Neutrophil (primary cell): ENCODE measurements around the gene SERPINB6.
A peak's percentile ranks its signal among the peaks of the same experiment; 100 is the strongest.

Experiments used
- H3K27ac ChIP-seq: fragments of 200-600 bp; sonication (generic); 2 replicates; pipeline ENCODE4 v1.5.1; 2016; ENCODE audit warnings: mild to moderate bottlenecking, moderate library complexity
- H3K27me3 ChIP-seq: fragments of 200-600 bp; sonication (generic); 2 replicates; pipeline ENCODE4 v1.6.0; 2016; ENCODE audit warnings: mild to moderate bottlenecking
- H3K36me3 ChIP-seq: fragments of 200-600 bp; sonication (generic); 2 replicates; pipeline ENCODE4 v1.5.1; 2017
- H3K4me1 ChIP-seq, 2 experiments: fragments of 200-600 bp in 1 of 2; sonication (generic) in 1 of 2; 1 replicate in 1 of 2; 2 replicates in 1 of 2; pipeline versions ENCODE4 v1.5.1 to v1.6.1; 2013 to 2016; ENCODE audit warnings: low read depth in 1 of 2, low read length in 1 of 2, mild to moderate bottlenecking in 1 of 2, moderate library complexity in 1 of 2; ENCODE audit not compliant: control insufficient read depth in 1 of 2, insufficient read depth in 1 of 2
- H3K4me3 ChIP-seq, 2 experiments: fragments of 200-600 bp in 1 of 2; sonication (generic) in 1 of 2; 1 replicate in 1 of 2; 2 replicates in 1 of 2; pipeline ENCODE4 v1.5.1; 2013 to 2016; ENCODE audit warnings: low read depth in 1 of 2, low read length in 1 of 2, mild to moderate bottlenecking in 1 of 2, moderate library complexity in 1 of 2
- H3K9me3 ChIP-seq: fragments of 200-600 bp; sonication (generic); 2 replicates; pipeline ENCODE4 v1.5.1; 2016
- CTCF ChIP-seq: fragments of 200-600 bp; sonication (generic); IDR thresholded peaks from 2 replicates; pipeline ENCODE4 v1.5.1; 2016; ENCODE audit warnings: antibody characterized with exemption

SERPINB6 gene

GRCh38 chr6:2971420-2972218 lies at the start of gene SERPINB6:
SERPINB6 (minus strand) TSS chr6:2971567; CDS start chr6:2959332, 12,235 bp downstream.
- no peaks in the 10 kb centered on the region for H3K9me3 ChIP-seq
- TF ChIP-seq CTCF, result no peak
- H3K4me1 ChIP-seq, result peaks cover 9 to 17% of the 10 kb centered on the region in 2 experiments
- peak within 1 kb of the TSS; percentile 84 to 93 for H3K4me3 ChIP-seq
- H3K36me3 ChIP-seq, result no peaks in the 10 kb centered on the region
- H3K27me3 ChIP-seq, result no peaks in the 10 kb centered on the region
- peak within 1 kb of the TSS; percentile 91 for H3K27ac ChIP-seq

GRCh38 chr6:3019749-3020320 lies 48.5 kb upstream of the SERPINB6 start:
- Histone ChIP-seq H3K4me3 (peak overlapping the region; percentile 15 to 51), H3K36me3 (peaks cover 63% of the 10 kb centered on the region), H3K27me3 (no peaks in the 10 kb centered on the region), H3K9me3 (no peaks in the 10 kb centered on the region), H3K27ac (peak overlapping the region; percentile 82), H3K4me1 (peaks cover 66 to 74% of the 10 kb centered on the region in 2 experiments)
- TF ChIP-seq CTCF, result no peak

- TF ChIP-seq CTCF, result no peak
- Histone ChIP-seq H3K36me3 (peaks cover 69% of the 10 kb centered on the region), H3K27ac (peak overlapping the region; percentile 82), H3K4me3 (peak overlapping the region; percentile 15 to 51), H3K4me1 (peaks cover 66 to 74% of the 10 kb centered on the region in 2 experiments), H3K9me3 (no peaks in the 10 kb centered on the region), H3K27me3 (no peaks in the 10 kb centered on the region)
Observed at GRCh38 chr6:3019065-3019464, 47.7 kb upstream of the SERPINB6 start.

GRCh38 chr6:3017304-3017703 lies 45.9 kb upstream of the SERPINB6 start:
- Histone ChIP-seq H3K9me3 (no peaks in the 10 kb centered on the region), H3K27ac (peak overlapping the region; percentile 82), H3K4me3 (no peak overlapping the region), H3K27me3 (no peaks in the 10 kb centered on the region), H3K4me1 (peaks cover 68 to 75% of the 10 kb centered on the region in 2 experiments), H3K36me3 (peaks cover 80% of the 10 kb centered on the region)
- TF ChIP-seq CTCF, result no peak

- H3K27me3 ChIP-seq, result no peaks in the 10 kb centered on the region
- H3K36me3 ChIP-seq, result peaks cover 80% of the 10 kb centered on the region
- no peak overlapping the region for H3K4me3 ChIP-seq
- no peaks in the 10 kb centered on the region for H3K9me3 ChIP-seq
- peaks cover 68 to 75% of the 10 kb centered on the region in 2 experiments for H3K4me1 ChIP-seq
- no peak for TF ChIP-seq CTCF
- peak overlapping the region; percentile 82 for H3K27ac ChIP-seq
Observed at GRCh38 chr6:3016473-3017280, 45.3 kb upstream of the SERPINB6 start.
